GM12878 (cell line): Measurements from ENCODE around the gene LMBRD1. TPM values are rescaled to one million over a fixed set of nuclear protein-coding genes. Genes with fewer than 3 reads are reported as not detected.

Experiments
- ATAC-seq: fragments of 200-7000 bp; cut with Tn5 transposase; 3 replicates; pipeline ENCODE4 v1.9.1; 2020; ENCODE audit warnings: mild to moderate bottlenecking, moderate library complexity
- Bru-seq: library from RNA; stranded (reverse); fragments of 400-500 nt; gene quantifications from one replicate; lab custom pipeline; 2021; lab: Mats Ljungman, UMichigan
- BruChase-seq, 2 experiments: library from RNA; stranded (reverse); fragments of 400-500 nt; gene quantifications; one replicate each; lab custom pipeline; 2021; lab: Mats Ljungman, UMichigan
- BruUV-seq: library from RNA; stranded (reverse); fragments of 400-500 nt; replicated peaks from 2 replicates; lab custom pipeline; 2021; lab: Mats Ljungman, UMichigan
- CTCF ChIA-PET: fragments of 300-600 bp; sonication (Branson Sonifier 250); formaldehyde crosslinking; extraction: SDS; loops from one replicate; lab custom pipeline; 2021; ENCODE audit warnings: inconsistent platforms; lab: Yijun Ruan, JAX
- POLR2A ChIA-PET: fragments of 350-600 bp; formaldehyde crosslinking; extraction: SDS; loops from one replicate; lab custom pipeline; 2021; ENCODE audit warnings: inconsistent platforms; lab: Charles Lee
- RAD21 ChIA-PET: fragments of 300-600 bp; sonication (Branson Sonifier 250); formaldehyde crosslinking; loops from one replicate; lab custom pipeline; 2023; ENCODE audit warnings: antibody characterized with exemption; ENCODE audit not compliant: unreplicated experiment; lab: Charles Lee
- SMC1A ChIA-PET: fragments of 300-600 bp; sonication (Branson Sonifier 250); formaldehyde crosslinking; loops from one replicate; lab custom pipeline; 2023; ENCODE audit not compliant: unreplicated experiment, uncharacterized antibody; lab: Charles Lee
- DNase-seq: peaks from one replicate; pipeline ENCODE4 v3.0.0-alpha.2; 2011; ENCODE audit warnings: low read depth, low spot score
- FAIRE-seq: peaks from 3 replicates; lab custom pipeline; 2011; peaks lifted over from hg19 to GRCh38; lab: Jason Lieb, UNC
- H2AFZ ChIP-seq: 2 replicates; pipeline ENCODE4 v1.6.0; 2011; ENCODE audit warnings: low read depth, low read length, control low read depth; ENCODE audit not compliant: control insufficient read depth
- H3K27ac ChIP-seq: 2 replicates; pipeline ENCODE4 v1.5.1; 2011; ENCODE audit warnings: control low read depth; ENCODE audit not compliant: control insufficient read depth, insufficient read depth
- H3K27me3 ChIP-seq, 2 experiments: replicated peaks in 1 of 2; 2 replicates each; pipeline versions ENCODE4 v1.6.0 to v1.6.1; 2011; ENCODE audit warnings: low read length in 1 of 2; ENCODE audit not compliant: control insufficient read depth in 2 of 2, insufficient read depth in 2 of 2
- H3K36me3 ChIP-seq, 2 experiments: 2 replicates each; pipeline ENCODE4 v1.5.1; 2011; ENCODE audit warnings: low read length in 1 of 2; ENCODE audit not compliant: control insufficient read depth in 2 of 2, insufficient read depth in 2 of 2
- H3K4me1 ChIP-seq: 2 replicates; pipeline ENCODE4 v1.6.1; 2011; ENCODE audit warnings: mild to moderate bottlenecking, low read length, moderate library complexity, mixed read lengths; ENCODE audit not compliant: control insufficient read depth, insufficient read depth
- H3K4me2 ChIP-seq: 2 replicates; pipeline ENCODE4 v1.6.0; 2011; ENCODE audit warnings: control low read depth; ENCODE audit not compliant: control insufficient read depth, insufficient read depth
- H3K4me3 ChIP-seq: fragments of 200-600 bp; sonication (generic); 2 replicates; pipeline ENCODE4 v1.5.1; 2016
- H3K79me2 ChIP-seq: 2 replicates; pipeline ENCODE4 v1.6.0; 2011; ENCODE audit warnings: low read length; ENCODE audit not compliant: control insufficient read depth, insufficient read depth
- H3K9ac ChIP-seq: 2 replicates; pipeline ENCODE4 v1.8.0; 2011; ENCODE audit warnings: low read length, control low read depth, mixed read lengths; ENCODE audit not compliant: control insufficient read depth, insufficient read depth
- H3K9me3 ChIP-seq: replicated peaks from 3 replicates; pipeline ENCODE4 v1.5.1; 2011; ENCODE audit warnings: mild to moderate bottlenecking, low read length; ENCODE audit not compliant: control insufficient read depth, insufficient read depth
- H4K20me1 ChIP-seq: 2 replicates; pipeline ENCODE4 v1.6.0; 2011; ENCODE audit not compliant: control insufficient read depth, insufficient read depth
- BCL11A ChIP-seq: IDR thresholded peaks from 2 replicates; pipeline ENCODE4 v1.6.1; 2011; ENCODE audit warnings: low read depth, low read length
- CEBPZ ChIP-seq: fragments of 150-350 bp; IDR thresholded peaks from 2 replicates; pipeline ENCODE4 v1.6.1; 2016; ENCODE audit warnings: low read depth, low read length
- EP300 ChIP-seq, 2 experiments: fragments of 150-350 bp in 1 of 2; IDR thresholded peaks; 2 replicates each; pipeline ENCODE4 v1.6.1; 2011 to 2012; ENCODE audit warnings: low read depth in 2 of 2, low read length in 2 of 2, borderline replicate concordance in 1 of 2, improper control_type of control experiment in 1 of 2, inconsistent platforms in 1 of 2; ENCODE audit not compliant: control insufficient read depth in 1 of 2
- JUNB ChIP-seq: IDR thresholded peaks from 2 replicates; pipeline ENCODE4 v1.6.1; 2016; ENCODE audit warnings: antibody characterized with exemption, mild to moderate bottlenecking
- LARP7 ChIP-seq: fragments of 450-650 bp; IDR thresholded peaks from 2 replicates; pipeline ENCODE4 v1.6.1; 2017; ENCODE audit warnings: mild to moderate bottlenecking
- MAX ChIP-seq: IDR thresholded peaks from 2 replicates; pipeline ENCODE4 v1.6.1; 2012; ENCODE audit warnings: low read depth, low read length, improper control_type of control experiment
- POLR2AphosphoS5 ChIP-seq: IDR thresholded peaks from 2 replicates; pipeline ENCODE4 v1.6.1; 2011; ENCODE audit warnings: mild to moderate bottlenecking, low read length, inconsistent platforms
- RELB ChIP-seq: fragments of 450-650 bp; IDR thresholded peaks from 2 replicates; pipeline ENCODE4 v1.6.1; 2017; ENCODE audit warnings: low read depth, mild to moderate bottlenecking, moderate library complexity
- SUPT20H ChIP-seq: IDR thresholded peaks from 2 replicates; pipeline ENCODE4 v1.6.1; 2011; ENCODE audit warnings: low read depth, mild to moderate bottlenecking, low read length, moderate library complexity, borderline replicate concordance; ENCODE audit not compliant: control insufficient read depth
- WRNIP1 ChIP-seq: IDR thresholded peaks from 2 replicates; pipeline ENCODE4 v1.6.1; 2011; ENCODE audit warnings: low read depth, low read length, improper control_type of control experiment, borderline replicate concordance
- ZNF207 ChIP-seq: fragments of 450-650 bp; IDR thresholded peaks from 2 replicates; pipeline ENCODE4 v1.6.1; 2014; ENCODE audit warnings: antibody characterized with exemption, mild to moderate bottlenecking, borderline replicate concordance
- WGBS: methylation state at CpG from one replicate; pipeline ENCODE4 v1.1.6; 2016; ENCODE audit warnings: low lambda C conversion rate; ENCODE audit not compliant: insufficient replicate concordance, insufficient coverage; ENCODE audit errors: missing lambda C conversion rate; 5-methylcytosine and 5-hydroxymethylcytosine counted together
- in situ Hi-C: fragments of 300-500 bp; cut with MboI; formaldehyde crosslinking; loops from 9 replicates; pipeline ENCODE4 v1.14.3; 2018; ENCODE audit warnings: mixed read lengths
- intact Hi-C: fragments of 100-400 bp; cut with micrococcal nuclease; formaldehyde crosslinking; loops from one replicate; pipeline ENCODE4 v1.14.2; 2022; ENCODE audit not compliant: unreplicated experiment
- long read RNA-seq, 2 experiments: library from polyadenylated mRNA; unstranded; transcript quantifications; one replicate each; pipeline ENCODE4 v2.0.0, GENCODE V29; 2019 to 2020
- polyA minus RNA-seq, 3 experiments: library from RNA; depleted of rRNA, polyadenylated mRNA; stranded (reverse); fragments of >200 nt; gene quantifications; 2 replicates each; pipeline ENCODE4 v1.2.3, GENCODE V29; 2011
- polyA plus RNA-seq, 11 experiments: library from polyadenylated mRNA; depleted of rRNA in 4 of 11; unstranded in 6 of 11; stranded (reverse) in 5 of 11; fragments of >200 nt; fragmentation: Nextera tagmentation in 4 of 11; fragmentation: Illumina TruSeq in 1 of 11; extraction: Ambion mirVana in 4 of 11; extraction: Trizol in 1 of 11; gene quantifications; 1 replicate in 1 of 11; 2 replicates in 10 of 11; pipeline versions ENCODE4 v1.2.1 to v1.2.3, GENCODE V29; 2011 to 2016; ENCODE audit warnings: inconsistent platforms in 2 of 11, missing spikeins in 2 of 11, low read depth in 1 of 11
- total RNA-seq, 4 experiments: library from RNA; depleted of rRNA in 3 of 4; stranded (reverse); fragments of >200 nt in 3 of 4; fragmentation: Illumina TruSeq in 1 of 4; extraction: Trizol in 1 of 4; gene quantifications; 2 replicates each; pipeline versions ENCODE4 v1.2.1 to v1.2.3, GENCODE V29; 2013 to 2021

LMBRD1 gene
- 60.3 and 67.1 TPM in 2 replicates for total RNA-seq (2013; cell fraction: nucleolus; rRNA removed)
- total RNA-seq (2014; rRNA removed) (23.6 and 27.9 TPM in 2 replicates), total RNA-seq (2014; rRNA removed; fragmentation: Illumina TruSeq; extraction: Trizol) (28.8 and 30.0 TPM in 2 replicates), total RNA-seq (2021) (20.0 and 21.5 TPM in 2 replicates), polyA plus RNA-seq (2011; rRNA removed) (57.0 and 102 TPM in 2 replicates), polyA plus RNA-seq (2014; fragmentation: Illumina TruSeq; extraction: Trizol) (23.6 and 33.6 TPM in 2 replicates), polyA plus RNA-seq (2014; fragmentation: Nextera tagmentation; extraction: Ambion mirVana) (10 to 100 TPM; 43.2 to 82.1 TPM), polyA plus RNA-seq (2014; rRNA removed) (17.6 and 21.8 TPM in 2 replicates), polyA plus RNA-seq (2016; fragmentation: Nextera tagmentation; extraction: Ambion mirVana) (10 to 100 TPM; 25.6 to 31.0 TPM), polyA minus RNA-seq (2011; rRNA and poly(A)+ RNA removed) (22.7 and 27.2 TPM in 2 replicates), Bru-seq, nascent RNA (percentile 85 among the genes with signal in this experiment), BruChase-seq, experiment 1, labeled RNA remaining after a 6-hour chase (percentile 63 among the genes with signal in this experiment), BruChase-seq, experiment 2, labeled RNA remaining after a 2-hour chase (percentile 68 among the genes with signal in this experiment)
- polyA plus RNA-seq (2011; ENCODE audit: low read depth), result 12.0 TPM
- 11.9 and 16.8 TPM in 2 replicates for polyA plus RNA-seq (2011; cell fraction: cytosol; rRNA removed)
- polyA plus RNA-seq (2011; cell fraction: nucleus; rRNA removed), result 33.6 and 36.1 TPM in 2 replicates
- polyA plus RNA-seq (2012), result 24.3 and 26.5 TPM in 2 replicates
- polyA minus RNA-seq (2011; cell fraction: cytosol; rRNA and poly(A)+ RNA removed), result 11.6 and 12.0 TPM in 2 replicates
- 45.0 and 70.7 TPM in 2 replicates for polyA minus RNA-seq (2011; cell fraction: nucleus; rRNA and poly(A)+ RNA removed)
- long read RNA-seq, experiment 1, transcript LMBRD1-202 (16 exons, 2,264 nt), result major isoform, 28 of 37 reads
- long read RNA-seq, experiment 1, partial matches to known transcripts, result 3 of 37 reads
- long read RNA-seq, experiment 1, other reads (novel, unspliced or antisense), result 6 of 37 reads
- long read RNA-seq, experiment 2, transcript LMBRD1-202 (16 exons, 2,264 nt), result major isoform, 135 of 169 reads
- long read RNA-seq, experiment 2, partial matches to known transcripts, result 9 of 169 reads
- long read RNA-seq, experiment 2, other reads (novel, unspliced or antisense), result 22 of 169 reads

DNA sequence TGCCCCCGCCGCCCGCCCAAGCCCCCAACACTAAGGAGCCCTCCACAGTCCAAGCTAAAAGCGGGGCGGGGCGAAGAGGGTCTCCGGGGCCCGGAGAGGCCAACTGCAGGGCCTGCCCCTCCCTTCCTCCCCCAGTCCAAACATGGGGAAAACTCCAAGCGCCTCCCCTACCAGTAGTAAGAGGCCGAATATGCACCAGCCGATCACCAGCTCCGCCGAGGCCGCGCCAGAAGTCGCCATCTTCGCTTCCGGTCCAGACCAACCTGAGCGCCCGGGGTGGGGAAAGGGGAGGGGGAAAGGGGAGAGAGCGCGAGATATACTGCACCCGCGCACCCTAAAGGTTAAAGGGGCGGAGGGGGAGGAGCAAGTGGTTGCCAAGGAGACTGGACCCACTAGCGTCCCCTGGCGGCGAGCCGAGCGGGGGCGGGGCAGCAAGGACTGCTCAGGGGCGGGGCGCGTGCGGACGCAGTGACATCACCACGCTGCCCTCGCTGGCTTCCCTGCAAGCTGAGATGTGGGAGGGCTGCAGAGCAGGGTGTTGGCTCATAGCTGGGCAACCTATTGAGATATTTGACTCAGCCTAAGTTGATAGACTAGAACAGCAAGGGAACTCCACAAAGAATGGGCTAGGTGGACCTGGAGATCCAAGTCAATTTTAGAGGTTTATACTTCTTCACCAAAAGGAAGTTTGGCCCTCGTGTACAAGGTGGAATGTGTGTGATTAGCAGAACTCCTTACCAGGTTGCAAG lies at the start of gene LMBRD1:
Gene LMBRD1, minus strand, starts transcription at position 369 of the 749 bp plus-strand sequence. Its CDS starts 129 bp downstream, at position 240.
- CTCF ChIA-PET, result interaction anchor here (0.5 to 4.5 kb wide), 34 partner anchors 8 to 905 kb away, joined by 3 to 71 read pairs (median 3); partner anchors contain the start of gene COL19A1
- Histone ChIP-seq H3K9ac (peak within 1 kb of the TSS; percentile 83), H2AFZ (peak within 1 kb of the TSS; percentile 84), H3K27me3 (no peaks in the 10 kb centered on the region), H3K36me3 (0 out of 4 replicates have a peak, but pooled peaks cover 0 to 2% of the 10 kb centered on the region in 2 experiments), H3K27ac (peak within 1 kb of the TSS; percentile 85), H3K9me3 (no peaks in the 10 kb centered on the region), H3K4me3 (peak within 1 kb of the TSS; percentile 80), H3K4me1 (peaks cover 13% of the 10 kb centered on the region), H4K20me1 (0 out of 2 replicates have a peak, but pooled peaks cover 3% of the 10 kb centered on the region), H3K4me2 (peak within 1 kb of the TSS; percentile 80), H3K79me2 (peaks cover 46% of the 10 kb centered on the region)
- POLR2A ChIA-PET, result interaction anchor here (0.5 to 2.4 kb wide), 10 partner anchors 13 to 334 kb away, joined by 3 to 32 read pairs (median 4); partner anchors contain the start of gene COL19A1
- DNase-seq (peak; percentile 91), FAIRE-seq (peak; percentile 88), ATAC-seq (peak; percentile 91)
- intact Hi-C loops, result no loop called here
- in situ Hi-C loops, result no loop called here
- no TSS peak for BruUV-seq
- SMC1A ChIA-PET, result interaction anchor here (1.0 to 6.4 kb wide), 14 partner anchors 10 to 312 kb away, joined by 3 to 63 read pairs (median 4); no protein-coding TSS in a partner anchor
- WGBS, result 2% methylated on average over 35 of the region's 39 CpGs
- RAD21 ChIA-PET, result interaction anchor here (0.6 to 2.8 kb wide), 15 partner anchors 11 to 1493 kb away, joined by 3 to 43 read pairs (median 5); partner anchors contain the start of gene COL19A1
- no peak for TF ChIP-seq POLR2AphosphoS5
- no peak for TF ChIP-seq LARP7
- TF ChIP-seq ZNF207, result peak; percentile 11; the same call in 1 of the 2 replicates
- TF ChIP-seq EP300 (IDR thresholded peaks at IDR 0.05; ENCODE audit: borderline replicate concordance in 1 of 2, control insufficient read depth in 1 of 2, low read depth in 2 of 2, low read length in 2 of 2), result 0 out of 4 replicates have a peak, but pooled peaks of 1 of the 2 experiments have one; percentile 5
- TF ChIP-seq SUPT20H, result no peak
- no peak for TF ChIP-seq RELB
- TF ChIP-seq JUNB, result no peak
- no peak for TF ChIP-seq BCL11A
- no peak for TF ChIP-seq CEBPZ
- peak; percentile 40; the same call in 1 of the 2 replicates for TF ChIP-seq MAX
- no peak for TF ChIP-seq WRNIP1
